CD8-positive, alpha-beta memory T cell (primary cell): Measurements from ENCODE around the gene PLCL2. TPM values are rescaled to one million over a fixed set of nuclear protein-coding genes. Genes with fewer than 3 reads are reported as not detected.
"Not testable (repeated sequence)": the region's sequence is repeated elsewhere in the genome, so short reads cannot be mapped to it uniquely, and the experiment has no call there.

ENCODE experiments used
- CTCF ChIA-PET: fragments of 350-600 bp; sonication (Branson Sonifier 250); formaldehyde crosslinking; loops from one replicate; lab custom pipeline; 2021; ENCODE audit warnings: antibody characterized with exemption; lab: Charles Lee
- POLR2A ChIA-PET: fragments of 350-600 bp; sonication (Branson Sonifier 250); formaldehyde crosslinking; loops from one replicate; lab custom pipeline; 2021; ENCODE audit warnings: antibody characterized with exemption; lab: Charles Lee
- DNase-seq, 5 donors: peaks; one replicate each; pipeline versions ENCODE4 v3.0.0 to v3.0.0-alpha.2; 2020 to 2022; ENCODE audit warnings: mixed read lengths in 1 of 5
- H3K27ac ChIP-seq: one replicate; pipeline ENCODE4 v1.7.0; 2013; ENCODE audit warnings: low read depth, mild to moderate bottlenecking, low read length, moderate library complexity
- H3K27me3 ChIP-seq: 2 replicates; pipeline ENCODE4 v1.7.0; 2013; ENCODE audit warnings: low read length, mild to moderate bottlenecking; ENCODE audit not compliant: insufficient read depth, poor library complexity, severe bottlenecking
- H3K36me3 ChIP-seq: 2 replicates; pipeline ENCODE4 v1.7.0; 2013; ENCODE audit warnings: mild to moderate bottlenecking, low read length, moderate library complexity; ENCODE audit not compliant: insufficient read depth
- H3K4me1 ChIP-seq: 2 replicates; pipeline ENCODE4 v1.7.0; 2013; ENCODE audit warnings: mild to moderate bottlenecking, low read length, moderate library complexity; ENCODE audit not compliant: insufficient read depth
- H3K4me3 ChIP-seq: 2 replicates; pipeline ENCODE4 v1.7.0; 2013; ENCODE audit warnings: mild to moderate bottlenecking, low read length
- H3K9me3 ChIP-seq: 2 replicates; pipeline ENCODE4 v1.7.0; 2013; ENCODE audit warnings: mild to moderate bottlenecking, low read length
- H3K27ac Mint-ChIP-seq, 8 donors: one replicate each; pipeline ENCODE4 v1.8.0; 2020 to 2021; ENCODE audit warnings: mixed read lengths in 8 of 8, mild to moderate bottlenecking in 6 of 8, inconsistent platforms in 3 of 8, moderate library complexity in 3 of 8
- H3K27me3 Mint-ChIP-seq, 2 donors: one replicate each; pipeline ENCODE4 v1.8.0; 2020 to 2021; ENCODE audit warnings: mixed read lengths in 2 of 2, mild to moderate bottlenecking in 1 of 2, moderate library complexity in 1 of 2
- H3K36me3 Mint-ChIP-seq, 3 donors: one replicate each; pipeline ENCODE4 v1.8.0; 2020 to 2021; ENCODE audit warnings: mixed read lengths in 3 of 3, inconsistent platforms in 1 of 3, mild to moderate bottlenecking in 1 of 3
- H3K4me1 Mint-ChIP-seq, 3 donors: one replicate each; pipeline ENCODE4 v1.8.0; 2020 to 2021; ENCODE audit warnings: mixed read lengths in 3 of 3, inconsistent platforms in 1 of 3, mild to moderate bottlenecking in 1 of 3
- H3K4me3 Mint-ChIP-seq, 7 donors: one replicate each; pipeline ENCODE4 v1.8.0; 2020 to 2021; ENCODE audit warnings: mixed read lengths in 7 of 7, mild to moderate bottlenecking in 6 of 7, moderate library complexity in 4 of 7, inconsistent platforms in 2 of 7
- H3K9me3 Mint-ChIP-seq, 5 donors: one replicate each; pipeline ENCODE4 v1.8.0; 2020 to 2022; ENCODE audit warnings: mixed read lengths in 5 of 5, mild to moderate bottlenecking in 3 of 5, moderate library complexity in 2 of 5, inconsistent platforms in 1 of 5
- polyA plus RNA-seq: library from polyadenylated mRNA; unstranded; fragments of 300-500 nt; fragmentation: Illumina TruSeq; gene quantifications from one replicate; pipeline ENCODE4 v1.2.3, GENCODE V29; 2021
- total RNA-seq, 2 experiments: library from RNA; stranded (reverse); gene quantifications; one replicate each; pipeline ENCODE4 v1.2.3, GENCODE V29; 2021

The PLCL2 gene
- total and polyA plus RNA-seq, 3 experiments from 2014 or later: 22.2 to 94.9 (median 22.8) TPM

- H3K4me3 ChIP-seq, H3K27ac ChIP-seq, H3K36me3 ChIP-seq, H3K9me3 ChIP-seq, H3K27ac Mint-ChIP-seq, H3K4me3 Mint-ChIP-seq, H3K27me3 ChIP-seq, H3K27me3 Mint-ChIP-seq, H3K36me3 Mint-ChIP-seq, POLR2A ChIA-PET, DNase-seq, H3K9me3 Mint-ChIP-seq, CTCF ChIA-PET: not testable (repeated sequence)
- H3K4me1 Mint-ChIP-seq: peaks cover 64 to 84% (median 73%) of the 10 kb centered on the region in 3 donors
- peaks cover 11% of the 10 kb centered on the region for H3K4me1 ChIP-seq
These were observed 95.2 kb downstream of the PLCL2 start for GRCh38 chr3:16979769-16980515.

- H3K9me3 Mint-ChIP-seq, H3K36me3 ChIP-seq, H3K9me3 ChIP-seq, CTCF ChIA-PET, H3K27ac Mint-ChIP-seq, DNase-seq, H3K27me3 ChIP-seq, H3K27ac ChIP-seq, H3K36me3 Mint-ChIP-seq, H3K27me3 Mint-ChIP-seq, H3K4me3 ChIP-seq, H3K4me3 Mint-ChIP-seq, POLR2A ChIA-PET: not testable (repeated sequence)
- peaks cover 13% of the 10 kb centered on the region for H3K4me1 ChIP-seq
- H3K4me1 Mint-ChIP-seq: peaks cover 64 to 84% (median 73%) of the 10 kb centered on the region in 3 donors
These were observed 95.8 kb downstream of the PLCL2 start for GRCh38 chr3:16980526-16980925.

GRCh38 chr3:16982460-16982859, 97.7 kb downstream of the PLCL2 start:
- no peak overlapping the region for H3K4me3 Mint-ChIP-seq
- peaks cover 63 to 84% (median 72%) of the 10 kb centered on the region in 3 donors for H3K4me1 Mint-ChIP-seq
- POLR2A ChIA-PET: interaction anchor here (0.6 kb wide), 1 partner anchor 46 kb away, joined by 3 read pairs; no protein-coding TSS in a partner anchor

GRCh38 chr3:16985608-16986007, 100.9 kb downstream of the PLCL2 start:
- peaks cover 6% of the 10 kb centered on the region for H3K4me1 ChIP-seq

More at GRCh38 chr3:16982460-16982859, 97.7 kb downstream of the PLCL2 start:
- Mint-ChIP-seq H3K27ac (peak overlapping the region in 1 of 8 donors; percentile 30), H3K27me3 (no peaks in the 10 kb centered on the region), H3K36me3 (peaks cover 0 to 3% (median 0%) of the 10 kb centered on the region in 3 donors), H3K9me3 (no peaks in the 10 kb centered on the region)
- Histone ChIP-seq H3K4me1 (peaks cover 6% of the 10 kb centered on the region), H3K27me3 (no peaks in the 10 kb centered on the region), H3K9me3 (no peaks in the 10 kb centered on the region), H3K4me3 (no peak overlapping the region), H3K36me3 (no peaks in the 10 kb centered on the region), H3K27ac (no peak overlapping the region)
- no peak for DNase-seq
- CTCF ChIA-PET: interaction anchor here (0.9 kb wide), 1 partner anchor 8 kb away, joined by 3 read pairs; no protein-coding TSS in a partner anchor

GRCh38 chr3:16987141-16987540, 102.4 kb downstream of the PLCL2 start:
- POLR2A ChIA-PET: no interaction called here
- Histone ChIP-seq H3K27me3 (no peaks in the 10 kb centered on the region), H3K4me3 (no peak overlapping the region), H3K36me3 (no peaks in the 10 kb centered on the region), H3K9me3 (no peaks in the 10 kb centered on the region), H3K27ac (no peak overlapping the region), H3K4me1 (peaks cover 11% of the 10 kb centered on the region)
- Mint-ChIP-seq H3K36me3 (peaks cover 0 to under 1% (median 0%) of the 10 kb centered on the region in 3 donors), H3K4me3 (no peak overlapping the region), H3K4me1 (peaks cover 75 to 97% (median 82%) of the 10 kb centered on the region in 3 donors), H3K27me3 (no peaks in the 10 kb centered on the region), H3K9me3 (no peaks in the 10 kb centered on the region), H3K27ac (peak overlapping the region in 1 of 8 donors; percentile 22)
- DNase-seq: no peak
- CTCF ChIA-PET: no interaction called here

More at GRCh38 chr3:16985608-16986007, 100.9 kb downstream of the PLCL2 start:
- ChIA-PET POLR2A (no interaction called here), CTCF (no interaction called here)
- H3K27ac ChIP-seq: no peak overlapping the region
- no peaks in the 10 kb centered on the region for H3K9me3 ChIP-seq
- H3K36me3 Mint-ChIP-seq: peaks cover 0 to 3% (median 0%) of the 10 kb centered on the region in 3 donors
- H3K9me3 Mint-ChIP-seq: no peaks in the 10 kb centered on the region
- peaks cover 78 to 99% (median 83%) of the 10 kb centered on the region in 3 donors for H3K4me1 Mint-ChIP-seq
- no peaks in the 10 kb centered on the region for H3K27me3 Mint-ChIP-seq
- H3K36me3 ChIP-seq: no peaks in the 10 kb centered on the region
- H3K27me3 ChIP-seq: no peaks in the 10 kb centered on the region
- no peak overlapping the region for H3K4me3 Mint-ChIP-seq
- no peak overlapping the region for H3K4me3 ChIP-seq
- DNase-seq: no peak
- peak overlapping the region in 1 of 8 donors; percentile 58 for H3K27ac Mint-ChIP-seq

GRCh38 chr3:16990163-16990562, 105.4 kb downstream of the PLCL2 start:
- H3K27ac Mint-ChIP-seq: peak overlapping the region in 2 of 8 donors; percentile 11 to 14
- H3K4me3 Mint-ChIP-seq: no peak overlapping the region
- H3K9me3 Mint-ChIP-seq: no peaks in the 10 kb centered on the region
- DNase-seq: no peak
- H3K36me3 Mint-ChIP-seq: peaks cover 0 to 1% (median 0%) of the 10 kb centered on the region in 3 donors
- H3K4me1 Mint-ChIP-seq: peaks cover 87 to 97% (median 93%) of the 10 kb centered on the region in 3 donors
- ChIA-PET CTCF (interaction anchor here (1.4 kb wide), 1 partner anchor 8 kb away, joined by 3 read pairs; no protein-coding TSS in a partner anchor), POLR2A (no interaction called here)
- H3K27ac ChIP-seq: no peak overlapping the region
- no peaks in the 10 kb centered on the region for H3K27me3 ChIP-seq
- no peaks in the 10 kb centered on the region for H3K9me3 ChIP-seq
- H3K36me3 ChIP-seq: no peaks in the 10 kb centered on the region
- H3K4me1 ChIP-seq: peaks cover 37% of the 10 kb centered on the region
- no peaks in the 10 kb centered on the region for H3K27me3 Mint-ChIP-seq
- H3K4me3 ChIP-seq: no peak overlapping the region

GRCh38 chr3:16992198-16992597, 107.4 kb downstream of the PLCL2 start:
- Histone ChIP-seq H3K27ac (no peak overlapping the region), H3K4me1 (peaks cover 41% of the 10 kb centered on the region), H3K9me3 (no peaks in the 10 kb centered on the region), H3K27me3 (no peaks in the 10 kb centered on the region), H3K36me3 (no peaks in the 10 kb centered on the region), H3K4me3 (no peak overlapping the region)
- Mint-ChIP-seq H3K4me3 (peak overlapping the region in 5 of 7 donors; percentile 1 to 55 (median 29)), H3K9me3 (no peaks in the 10 kb centered on the region), H3K27ac (peak overlapping the region in 6 of 8 donors; percentile 0 to 72 (median 32)), H3K36me3 (peaks cover 0 to 1% (median 0%) of the 10 kb centered on the region in 3 donors), H3K27me3 (no peaks in the 10 kb centered on the region), H3K4me1 (peaks cover 88 to 97% (median 95%) of the 10 kb centered on the region in 3 donors)
- ChIA-PET CTCF (no interaction called here), POLR2A (no interaction called here)
- DNase-seq: no peak

- CTCF ChIA-PET: no interaction called here
- Mint-ChIP-seq H3K4me1 (peaks cover 87 to 97% (median 97%) of the 10 kb centered on the region in 3 donors), H3K4me3 (no peak overlapping the region), H3K27ac (peak overlapping the region in 1 of 8 donors; percentile 52), H3K36me3 (peaks cover 0 to 1% (median 0%) of the 10 kb centered on the region in 3 donors), H3K27me3 (no peaks in the 10 kb centered on the region), H3K9me3 (no peaks in the 10 kb centered on the region)
- H3K36me3 ChIP-seq: no peaks in the 10 kb centered on the region
- H3K27me3 ChIP-seq: no peaks in the 10 kb centered on the region
- H3K27ac ChIP-seq: no peak overlapping the region
- peaks cover 42% of the 10 kb centered on the region for H3K4me1 ChIP-seq
- H3K9me3 ChIP-seq: no peaks in the 10 kb centered on the region
- H3K4me3 ChIP-seq: no peak overlapping the region
- POLR2A ChIA-PET: interaction anchor here (1.0 kb wide), 1 partner anchor 109 kb away, joined by 4 read pairs; the partner anchor contains the start of gene PLCL2
- DNase-seq: no peak
These were observed 108.5 kb downstream of the PLCL2 start for GRCh38 chr3:16993227-16993626.
